Measurements from ENCODE around the gene CCDC157.

DNA sequence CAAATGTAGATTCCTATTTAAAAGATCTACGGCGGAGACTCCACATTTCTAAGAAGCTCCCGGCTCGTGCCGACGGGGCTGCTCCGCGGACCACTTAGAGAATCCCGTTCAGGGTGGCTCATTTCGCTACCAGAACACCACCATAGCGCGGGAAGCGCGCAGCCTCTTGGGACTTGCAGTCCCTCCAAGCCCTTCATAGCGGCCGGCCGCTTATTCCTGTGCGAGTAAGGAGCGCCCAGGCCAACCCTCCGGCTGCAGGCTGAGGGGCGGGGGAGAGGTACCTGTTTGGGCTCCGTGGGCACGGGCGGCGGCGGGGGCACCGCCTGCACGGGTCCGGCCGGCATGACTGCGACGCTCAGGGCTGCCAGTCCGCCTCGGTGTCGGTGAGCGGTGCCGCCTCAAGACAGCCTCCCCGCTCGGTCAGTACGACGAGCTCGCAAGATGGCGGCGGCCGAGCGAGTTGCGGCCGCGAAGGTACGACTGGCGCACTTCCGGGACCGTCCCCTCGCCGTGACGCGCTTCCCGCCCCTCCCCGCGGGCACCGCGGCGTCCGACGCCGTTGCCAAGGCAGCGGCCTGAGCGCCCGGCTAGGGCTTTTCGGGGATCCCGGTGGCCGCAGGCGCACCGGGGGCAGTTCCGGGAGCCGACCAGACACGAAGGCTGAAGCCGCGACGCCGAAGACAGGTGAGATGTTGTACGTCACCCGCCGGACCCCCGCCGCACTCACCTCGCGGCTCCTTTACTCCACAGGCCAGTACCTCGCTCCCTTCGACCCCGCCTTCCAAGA lies at the start of gene CCDC157, which contains the start of gene SF3A1:
- TF ChIP-seq, protein P1, sequence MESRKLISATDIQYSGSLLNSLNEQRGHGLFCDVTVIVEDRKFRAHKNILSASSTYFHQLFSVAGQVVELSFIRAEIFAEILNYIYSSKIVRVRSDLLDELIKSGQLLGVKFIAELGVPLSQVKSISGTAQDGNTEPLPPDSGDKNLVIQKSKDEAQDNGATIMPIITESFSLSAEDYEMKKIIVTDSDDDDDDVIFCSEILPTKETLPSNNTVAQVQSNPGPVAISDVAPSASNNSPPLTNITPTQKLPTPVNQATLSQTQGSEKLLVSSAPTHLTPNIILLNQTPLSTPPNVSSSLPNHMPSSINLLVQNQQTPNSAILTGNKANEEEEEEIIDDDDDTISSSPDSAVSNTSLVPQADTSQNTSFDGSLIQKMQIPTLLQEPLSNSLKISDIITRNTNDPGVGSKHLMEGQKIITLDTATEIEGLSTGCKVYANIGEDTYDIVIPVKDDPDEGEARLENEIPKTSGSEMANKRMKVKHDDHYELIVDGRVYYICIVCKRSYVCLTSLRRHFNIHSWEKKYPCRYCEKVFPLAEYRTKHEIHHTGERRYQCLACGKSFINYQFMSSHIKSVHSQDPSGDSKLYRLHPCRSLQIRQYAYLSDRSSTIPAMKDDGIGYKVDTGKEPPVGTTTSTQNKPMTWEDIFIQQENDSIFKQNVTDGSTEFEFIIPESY (IDR thresholded peaks at IDR 0.05): no peak
- TF ChIP-seq JUND (IDR thresholded peaks at IDR 0.05): no peak

Data from liver (tissue), 2 donors.